SK-N-SH treated with all-trans-retinoic acid at 6 μM for 48 hours (cell line): Measurements from ENCODE around the gene PCLO.
"Not testable (repeated sequence)": the region's sequence is repeated elsewhere in the genome, so short reads cannot be mapped to it uniquely, and the experiment has no call there.

ENCODE experiments used
- ATAC-seq: fragments of 200-7000 bp; cut with Tn5 transposase; 3 replicates; pipeline ENCODE4 v1.9.1; 2020; ENCODE audit warnings: mild to moderate bottlenecking, moderate library complexity
- ARNTL ChIP-seq: fragments of 450-650 bp; formaldehyde crosslinking; IDR thresholded peaks from 2 replicates; pipeline ENCODE4 v1.5.0; 2020; ENCODE audit warnings: low read depth, mild to moderate bottlenecking, moderate library complexity, borderline replicate concordance
- BACH2 ChIP-seq: fragments of 250-450 bp; sonication (Bioruptor Pico); IDR thresholded peaks from 2 replicates; pipeline ENCODE4 v1.9.0; 2021; ENCODE audit warnings: mild to moderate bottlenecking, borderline replicate concordance
- CSDC2 ChIP-seq: fragments of 250-450 bp; sonication (Bioruptor Pico); IDR thresholded peaks from 2 replicates; pipeline ENCODE4 v1.5.0; 2020; ENCODE audit warnings: mild to moderate bottlenecking, moderate library complexity
- CSRNP3 ChIP-seq: fragments of 250-450 bp; sonication (Bioruptor Pico); IDR thresholded peaks from 2 replicates; pipeline ENCODE4 v1.5.1; 2021; ENCODE audit warnings: mild to moderate bottlenecking, moderate library complexity
- ESRRG ChIP-seq: fragments of 250-450 bp; sonication (Bioruptor Pico); IDR thresholded peaks from 2 replicates; pipeline ENCODE4 v1.6.1; 2021; ENCODE audit warnings: mild to moderate bottlenecking
- GLIS3 ChIP-seq: fragments of 250-450 bp; sonication (Bioruptor Pico); IDR thresholded peaks from 2 replicates; pipeline ENCODE4 v1.5.0; 2020; ENCODE audit warnings: mild to moderate bottlenecking, moderate library complexity
- ISL1 ChIP-seq: fragments of 250-450 bp; sonication (Bioruptor Pico); IDR thresholded peaks from 2 replicates; pipeline ENCODE4 v2.1.2; 2022; ENCODE audit warnings: mild to moderate bottlenecking, moderate library complexity
- OSR1 ChIP-seq: fragments of 250-450 bp; sonication (Bioruptor Pico); IDR thresholded peaks from 2 replicates; pipeline ENCODE4 v1.8.0; 2022; ENCODE audit warnings: moderate library complexity, mild to moderate bottlenecking, inconsistent platforms
- PATZ1 ChIP-seq: fragments of 250-450 bp; sonication (Bioruptor Pico); IDR thresholded peaks from 2 replicates; pipeline ENCODE4 v1.8.0; 2020; ENCODE audit warnings: mild to moderate bottlenecking, moderate library complexity, borderline replicate concordance
- POU6F1 ChIP-seq: fragments of 250-450 bp; sonication (Bioruptor Pico); IDR thresholded peaks from 2 replicates; pipeline ENCODE4 v1.8.0; 2021; ENCODE audit warnings: low read depth, mild to moderate bottlenecking, moderate library complexity, borderline replicate concordance
- PPARA ChIP-seq: fragments of 250-450 bp; sonication (Bioruptor Pico); IDR thresholded peaks from 2 replicates; pipeline ENCODE4 v1.5.0; 2020; ENCODE audit warnings: mild to moderate bottlenecking, borderline replicate concordance
- RARB ChIP-seq: fragments of 250-450 bp; sonication (Bioruptor Pico); IDR thresholded peaks from 2 replicates; pipeline ENCODE4 v1.8.0; 2021; ENCODE audit warnings: mild to moderate bottlenecking, moderate library complexity
- SNAI2 ChIP-seq: fragments of 250-450 bp; sonication (Bioruptor Pico); IDR thresholded peaks from 2 replicates; pipeline ENCODE4 v1.5.0; 2020; ENCODE audit warnings: mild to moderate bottlenecking, moderate library complexity
- TCF4 ChIP-seq: fragments of 250-450 bp; sonication (Bioruptor Pico); IDR thresholded peaks from 2 replicates; pipeline ENCODE4 v1.8.0; 2021; ENCODE audit warnings: mild to moderate bottlenecking, moderate library complexity, borderline replicate concordance
- TOX ChIP-seq: fragments of 250-450 bp; sonication (Bioruptor Pico); IDR thresholded peaks from 2 replicates; pipeline ENCODE4 v1.8.0; 2021; ENCODE audit warnings: mild to moderate bottlenecking, moderate library complexity, borderline replicate concordance
- TSHZ2 ChIP-seq: fragments of 250-450 bp; sonication (Bioruptor Pico); IDR thresholded peaks from 2 replicates; pipeline ENCODE4 v1.5.0; 2020; ENCODE audit warnings: mild to moderate bottlenecking, moderate library complexity
- ZC3H10 ChIP-seq: fragments of 250-450 bp; sonication (Bioruptor Pico); IDR thresholded peaks from 2 replicates; pipeline ENCODE4 v1.5.1; 2021; ENCODE audit warnings: mild to moderate bottlenecking, moderate library complexity
- ZFP3 ChIP-seq: fragments of 250-450 bp; sonication (Bioruptor Pico); IDR thresholded peaks from 2 replicates; pipeline ENCODE4 v1.5.0; 2020; ENCODE audit warnings: mild to moderate bottlenecking, moderate library complexity
- ZFP30 ChIP-seq: fragments of 450-650 bp; formaldehyde crosslinking; IDR thresholded peaks from 2 replicates; pipeline ENCODE4 v1.5.0; 2022; ENCODE audit warnings: mild to moderate bottlenecking, moderate library complexity
- ZNF565 ChIP-seq: fragments of 450-650 bp; formaldehyde crosslinking; conservative IDR thresholded peaks from 2 replicates; pipeline ENCODE4 v1.5.0; 2020; ENCODE audit warnings: low read depth, mild to moderate bottlenecking, moderate library complexity
- ZNF70 ChIP-seq: fragments of 450-650 bp; formaldehyde crosslinking; IDR thresholded peaks from 2 replicates; pipeline ENCODE4 v1.5.0; 2020; ENCODE audit warnings: mild to moderate bottlenecking, moderate library complexity

Gene PCLO

DNA sequence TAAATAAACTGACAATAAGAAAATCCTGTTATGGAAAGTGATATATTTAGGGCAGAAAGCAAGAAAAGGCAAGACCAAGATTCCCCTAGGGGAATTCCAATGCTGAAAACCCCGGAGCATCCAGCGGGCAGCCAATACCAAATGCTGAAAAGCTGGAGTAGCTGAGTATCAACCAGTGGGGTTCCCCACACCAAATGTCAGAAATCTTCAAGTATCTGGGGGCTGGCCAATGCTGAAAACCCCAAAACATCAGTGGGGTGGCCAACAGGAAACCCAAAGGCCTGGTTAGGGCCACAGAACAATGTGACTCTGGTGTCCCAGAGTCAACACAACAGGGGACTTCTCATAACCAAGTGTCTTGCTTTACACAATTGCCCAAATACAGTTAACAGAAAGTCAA is 447.3 kb downstream of the PCLO start:
- TF ChIP-seq PPARA (CRISPR knock-in tag) (no peak), ZNF70 (no peak), TCF4 (no peak), ARNTL (CRISPR knock-in tag) (no peak), ESRRG (no peak), ZNF565 (CRISPR knock-in tag) (no peak), POU6F1 (CRISPR knock-in tag) (no peak), TOX (CRISPR knock-in tag) (no peak), ZC3H10 (CRISPR knock-in tag) (no peak), TSHZ2 (CRISPR knock-in tag) (no peak), OSR1 (CRISPR knock-in tag) (no peak), GLIS3 (CRISPR knock-in tag) (no peak), CSDC2 (CRISPR knock-in tag) (no peak), ZFP30 (CRISPR knock-in tag) (no peak), RARB (CRISPR knock-in tag) (no peak), BACH2 (CRISPR knock-in tag) (no peak), SNAI2 (CRISPR knock-in tag) (no peak), ZFP3 (CRISPR knock-in tag) (no peak)
- ATAC-seq, result no peak

DNA sequence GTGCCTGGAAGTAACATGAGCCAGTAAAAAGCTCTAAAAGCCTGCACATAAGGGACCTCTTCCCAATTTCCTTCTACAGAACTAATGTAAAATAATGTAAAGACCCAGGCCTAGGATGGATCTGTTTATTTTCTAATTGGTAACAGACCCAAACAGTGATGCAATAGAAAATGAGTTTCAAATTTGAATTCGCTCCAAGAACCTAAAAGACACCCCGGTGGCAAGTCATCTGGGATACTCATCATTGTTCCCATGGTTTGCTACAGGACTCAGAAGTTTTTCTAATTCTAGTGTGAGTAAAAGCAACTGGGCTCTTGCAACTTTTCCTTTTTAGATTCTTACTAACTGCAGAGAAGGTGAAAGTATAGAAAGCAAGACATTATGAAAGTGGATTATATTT is 447.8 kb downstream of the PCLO start:
- no peak for ATAC-seq

DNA sequence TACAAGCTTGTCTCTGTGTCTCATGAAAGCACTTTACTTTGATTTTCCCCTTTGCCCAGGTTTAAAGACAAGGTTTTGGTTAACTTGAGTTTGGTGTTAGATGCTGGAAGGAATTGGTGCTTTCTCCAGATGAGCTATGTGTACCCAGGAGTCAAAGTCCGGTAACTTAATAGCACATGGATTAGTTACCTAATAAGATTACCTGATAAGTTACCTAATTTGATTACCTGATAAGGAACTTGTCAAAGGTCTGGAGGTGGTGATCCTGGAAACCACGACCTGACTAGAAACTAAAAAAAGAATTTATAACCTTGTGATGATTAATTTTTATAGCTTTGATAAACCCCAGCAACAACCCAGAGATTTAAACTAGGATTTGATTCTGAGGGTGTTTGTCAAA is 449.2 kb downstream of the PCLO start:
- ATAC-seq, result no peak
- TF ChIP-seq PPARA (CRISPR knock-in tag) (no peak), ZFP3 (CRISPR knock-in tag) (no peak), TSHZ2 (CRISPR knock-in tag) (no peak), ZNF565 (CRISPR knock-in tag) (no peak), BACH2 (CRISPR knock-in tag) (no peak), ZFP30 (CRISPR knock-in tag) (no peak), TOX (CRISPR knock-in tag) (no peak), ZC3H10 (CRISPR knock-in tag) (no peak), RARB (CRISPR knock-in tag) (no peak), PATZ1 (CRISPR knock-in tag) (no peak), CSRNP3 (no peak), ISL1 (no peak)

More for the DNA sequence above, 447.8 kb downstream of the PCLO start:
- TF ChIP-seq ESRRG (no peak), ISL1 (no peak), ZNF70 (no peak)
- TF ChIP-seq, all 23 proteins: peak for 0

- not testable (repeated sequence) for ATAC-seq
Observed at GRCh38 chr7:82706344-82706743, 456.3 kb downstream of the PCLO start.
